Measurements from ENCODE around the gene ATF6B. TPM values are rescaled to one million over a fixed set of nuclear protein-coding genes. Genes with fewer than 3 reads are reported as not detected.

Gene ATF6B
- total and polyA plus RNA-seq, 2 of the 13 experiments (the other 11 are each of a cell fraction or from before 2014, with no cell fraction given), result 18.1 to 44.0 TPM

- peak within 1 kb of the TSS; percentile 91 for H3K9ac ChIP-seq (ENCODE audit: insufficient read depth, low read depth, low read length)
- no peak for FAIRE-seq
- in situ Hi-C loops (cut with HindIII; ENCODE audit: extremely low pct_ligation_motif_present, low pct_unique_long_range_greater_than_20kb) (loop anchor here (5.0 kb wide), 1 partner anchor 35 kb away; no protein-coding TSS in a partner anchor), intact Hi-C loops (cut with micrococcal nuclease; ENCODE audit: unreplicated experiment) (no loop called here)
- H3K79me2 ChIP-seq (ENCODE audit: insufficient read depth, low read length), result peaks cover 17% of the 10 kb centered on the region
- peak within 1 kb of the TSS; percentile 78 to 91 (median 88) for H3K4me3 ChIP-seq (replicated peaks in 1 of 3; ENCODE audit: insufficient read depth in 1 of 3, low read depth in 2 of 3, low read length in 3 of 3)
- no peak for ATAC-seq
- 86% methylated on average over 24 of the region's 24 CpGs for WGBS (ENCODE audit: low lambda C conversion rate)
- peak within 1 kb of the TSS; percentile 88 for H3K27ac ChIP-seq (ENCODE audit: extremely low read length, insufficient read depth, low read length)
- peak within 1 kb of the TSS; percentile 8 for H2AFZ ChIP-seq (ENCODE audit: low read length)
- no TSS peak for BruUV-seq (replicated peaks)
- no peaks in the 10 kb centered on the region; a peak in 1 of 5 replicates for H3K27me3 ChIP-seq (ENCODE audit: control insufficient read depth in 1 of 2, insufficient read depth in 2 of 2, low read length in 2 of 2)
- CTCF ChIA-PET (ENCODE audit: low intra/inter-chr PET ratio, low total read pairs), result interaction anchor here (4.3 kb wide), 1 partner anchor 33 kb away, joined by 97 read pairs; no protein-coding TSS in a partner anchor
- peaks cover 8 to 15% of the 10 kb centered on the region in 2 experiments for H3K36me3 ChIP-seq (replicated peaks in 1 of 2; ENCODE audit: control insufficient read depth in 1 of 2, insufficient read depth in 2 of 2, low read length in 2 of 2)
- no peaks in the 10 kb centered on the region for H3K9me3 ChIP-seq (ENCODE audit: low read length)
- peaks cover 28% of the 10 kb centered on the region for H3K4me1 ChIP-seq (ENCODE audit: insufficient read depth, low read length)
- DNase-seq (ENCODE audit: low spot score), result no peak
- TF ChIP-seq HDAC1 (CRISPR knock-in tag; IDR thresholded peaks at IDR 0.05) (0 out of 2 replicates have a peak, but pooled peaks have one; percentile 22), ZNF670 (CRISPR knock-in tag; IDR thresholded peaks at IDR 0.05; ENCODE audit: borderline replicate concordance) (no peak), ZNF619 (CRISPR knock-in tag; IDR thresholded peaks at IDR 0.05) (no peak), MTERF4 (CRISPR knock-in tag; IDR thresholded peaks at IDR 0.05) (0 out of 2 replicates have a peak, but pooled peaks have one; percentile 4)
- H4K20me1 ChIP-seq (ENCODE audit: insufficient read depth, low read length), result no peaks in the 10 kb centered on the region
- POLR2A ChIA-PET, result interaction anchor here (0.5 to 2.6 kb wide), 6 partner anchors 12 to 43 kb away, joined by 3 to 35 read pairs (median 4); partner anchors contain the start of genes AGPAT1, ATF6B and FKBPL
- peak within 1 kb of the TSS; percentile 94 for H3K4me2 ChIP-seq (ENCODE audit: low read depth, low read length)
These were observed 24.1 kb upstream of the ATF6B start, which contains the start of gene PRRT1 for GRCh38 chr6:32151863-32152768. PRRT1 (minus strand) TSS chr6:32151939; CDS start chr6:32151827, 112 bp downstream.

Data from HepG2 (cell line).